ENCODE measurements around the gene SPATA45.
"Not testable (repeated sequence)": the region's sequence is repeated elsewhere in the genome, so short reads cannot be mapped to it uniquely, and the experiment has no call there.

Gene SPATA45

GRCh38 chr1:212871976-212872375 lies 24.5 kb upstream of the SPATA45 start:
- Histone ChIP-seq H3K27ac (no peak overlapping the region), H3K36me3 (peaks cover 75% of the 10 kb centered on the region)

GRCh38 chr1:212867192-212867591 lies 19.7 kb upstream of the SPATA45 start:
- no peak overlapping the region for H3K27ac ChIP-seq
- no peak for DNase-seq
- no peak for TF ChIP-seq CTCF (IDR thresholded peaks at IDR 0.05; ENCODE audit: low read depth, low read length)
- H3K9me3 ChIP-seq (ENCODE audit: severe bottlenecking): no peaks in the 10 kb centered on the region
- no peak overlapping the region for H3K4me3 ChIP-seq (ENCODE audit: low read depth, low read length)
- H3K36me3 ChIP-seq: peaks cover 65% of the 10 kb centered on the region
- H3K27me3 ChIP-seq (ENCODE audit: insufficient read depth, low read depth, severe bottlenecking): no peaks in the 10 kb centered on the region

More at GRCh38 chr1:212871976-212872375, 24.5 kb upstream of the SPATA45 start:
- Histone ChIP-seq H3K9me3 (ENCODE audit: severe bottlenecking) (no peaks in the 10 kb centered on the region), H3K4me3 (ENCODE audit: low read depth, low read length) (no peak overlapping the region), H3K27me3 (ENCODE audit: insufficient read depth, low read depth, severe bottlenecking) (no peaks in the 10 kb centered on the region)
- DNase-seq: no peak
- no peak for TF ChIP-seq CTCF (IDR thresholded peaks at IDR 0.05; ENCODE audit: low read depth, low read length)

GRCh38 chr1:212864201-212864600 lies 16.8 kb upstream of the SPATA45 start:
- no peak overlapping the region for H3K27ac ChIP-seq
- no peaks in the 10 kb centered on the region for H3K27me3 ChIP-seq (ENCODE audit: insufficient read depth, low read depth, severe bottlenecking)
- no peak for TF ChIP-seq CTCF (IDR thresholded peaks at IDR 0.05; ENCODE audit: low read depth, low read length)
- no peak overlapping the region for H3K4me3 ChIP-seq (ENCODE audit: low read depth, low read length)
- no peaks in the 10 kb centered on the region for H3K9me3 ChIP-seq (ENCODE audit: severe bottlenecking)
- no peak for DNase-seq
- H3K36me3 ChIP-seq: peaks cover 79% of the 10 kb centered on the region

- H3K4me3 ChIP-seq (ENCODE audit: low read depth, low read length); H3K9me3 ChIP-seq (ENCODE audit: severe bottlenecking); H3K27me3 ChIP-seq (ENCODE audit: insufficient read depth, low read depth, severe bottlenecking); H3K27ac ChIP-seq; DNase-seq: not testable (repeated sequence)
- peaks cover 81% of the 10 kb centered on the region for H3K36me3 ChIP-seq
These were observed 15.9 kb upstream of the SPATA45 start for GRCh38 chr1:212863345-212863744.

- no peak for TF ChIP-seq CTCF (IDR thresholded peaks at IDR 0.05; ENCODE audit: low read depth, low read length)
- H3K9me3 ChIP-seq (ENCODE audit: severe bottlenecking): no peaks in the 10 kb centered on the region
- no peak overlapping the region for H3K4me3 ChIP-seq (ENCODE audit: low read depth, low read length)
- H3K27me3 ChIP-seq (ENCODE audit: insufficient read depth, low read depth, severe bottlenecking): no peaks in the 10 kb centered on the region
- H3K36me3 ChIP-seq: peaks cover 73% of the 10 kb centered on the region
- no peak for DNase-seq
- no peak overlapping the region for H3K27ac ChIP-seq
These were observed 14.8 kb upstream of the SPATA45 start for GRCh38 chr1:212862111-212862690.

GRCh38 chr1:212860713-212861581 lies 13.5 kb upstream of the SPATA45 start:
- Histone ChIP-seq H3K36me3 (peaks cover 61% of the 10 kb centered on the region), H3K9me3 (ENCODE audit: severe bottlenecking) (no peaks in the 10 kb centered on the region), H3K27me3 (ENCODE audit: insufficient read depth, low read depth, severe bottlenecking) (no peaks in the 10 kb centered on the region), H3K4me3 (ENCODE audit: low read depth, low read length) (no peak overlapping the region), H3K27ac (no peak overlapping the region)
- no peak for TF ChIP-seq CTCF (IDR thresholded peaks at IDR 0.05; ENCODE audit: low read depth, low read length)
- no peak for DNase-seq
